IMR-90 (cell line): ENCODE measurements around the gene LRRC7. TPM values are rescaled to one million over a fixed set of nuclear protein-coding genes. Genes with fewer than 3 reads are reported as not detected.

Experiments
- ATAC-seq: fragments of 200-7000 bp; cut with Tn5 transposase; 2 replicates; pipeline ENCODE4 v1.9.1; 2020; ENCODE audit warnings: low read depth, mild to moderate bottlenecking, moderate library complexity
- BruUV-seq: library from RNA; stranded (reverse); fragments of 400-500 nt; replicated peaks from 2 replicates; lab custom pipeline; 2021; lab: Mats Ljungman, UMichigan
- CTCF ChIA-PET: fragments of 300-600 bp; formaldehyde crosslinking; extraction: SDS; loops from one replicate; lab custom pipeline; 2021; ENCODE audit warnings: antibody characterized with exemption; lab: Yijun Ruan, JAX
- POLR2A ChIA-PET: fragments of 300-600 bp; sonication (Branson Sonifier 250); formaldehyde crosslinking; loops from one replicate; lab custom pipeline; 2022; ENCODE audit warnings: antibody characterized with exemption; ENCODE audit not compliant: unreplicated experiment; lab: Charles Lee
- DNase-seq: peaks from one replicate; pipeline ENCODE4 v3.0.0; 2013
- H2AFZ ChIP-seq: replicated peaks from 2 replicates; pipeline ENCODE3; 2013; ENCODE audit warnings: low read length, mild to moderate bottlenecking; ENCODE audit not compliant: poor library complexity
- H2AK5ac ChIP-seq: 2 replicates; pipeline ENCODE4 v1.6.1; 2013; ENCODE audit warnings: low read depth, low read length, inconsistent platforms
- H2AK9ac ChIP-seq: replicated peaks from 2 replicates; pipeline ENCODE3; 2013; ENCODE audit warnings: mild to moderate bottlenecking, low read depth, low read length, moderate library complexity; ENCODE audit not compliant: poor library complexity
- H2BK120ac ChIP-seq: 2 replicates; pipeline ENCODE4 v1.6.1; 2013; ENCODE audit warnings: low read depth, low read length, inconsistent platforms
- H2BK15ac ChIP-seq: 3 replicates; pipeline ENCODE4 v1.6.1; 2013; ENCODE audit warnings: low read depth, low read length, inconsistent platforms
- H2BK20ac ChIP-seq: 2 replicates; pipeline ENCODE4 v1.6.1; 2013; ENCODE audit warnings: low read depth, mild to moderate bottlenecking, inconsistent platforms, low read length, moderate library complexity
- H2BK5ac ChIP-seq: 2 replicates; pipeline ENCODE4 v1.6.1; 2013; ENCODE audit warnings: mild to moderate bottlenecking, low read depth, low read length, inconsistent platforms; ENCODE audit not compliant: poor library complexity, severe bottlenecking
- H3K14ac ChIP-seq: replicated peaks from 2 replicates; pipeline ENCODE4 v1.6.1; 2013; ENCODE audit warnings: low read depth, low read length, inconsistent platforms
- H3K18ac ChIP-seq: 2 replicates; pipeline ENCODE4 v1.6.1; 2013; ENCODE audit warnings: low read depth, low read length, control low read depth
- H3K23ac ChIP-seq: 2 replicates; pipeline ENCODE4 v1.6.1; 2013; ENCODE audit warnings: low read depth, low read length, inconsistent platforms
- H3K27ac ChIP-seq: 2 replicates; pipeline ENCODE4 v1.5.1; 2013; ENCODE audit warnings: mild to moderate bottlenecking, control low read depth, low read length; ENCODE audit not compliant: insufficient read depth
- H3K27me3 ChIP-seq: 2 replicates; pipeline ENCODE4 v1.6.1; 2013; ENCODE audit warnings: low read length; ENCODE audit not compliant: control insufficient read depth, insufficient read depth
- H3K36me3 ChIP-seq: 2 replicates; pipeline ENCODE4 v1.6.1; 2013; ENCODE audit warnings: low read length, mixed read lengths; ENCODE audit not compliant: control insufficient read depth, insufficient read depth
- H3K4ac ChIP-seq: 2 replicates; pipeline ENCODE4 v1.6.1; 2013; ENCODE audit warnings: low read depth, low read length, inconsistent platforms
- H3K4me1 ChIP-seq: 2 replicates; pipeline ENCODE4 v1.6.1; 2013; ENCODE audit warnings: low read length, mixed read lengths; ENCODE audit not compliant: control insufficient read depth, insufficient read depth
- H3K4me2 ChIP-seq: 2 replicates; pipeline ENCODE4 v1.6.1; 2013; ENCODE audit warnings: low read depth, mild to moderate bottlenecking, control low read depth, low read length, moderate library complexity
- H3K4me3 ChIP-seq: 2 replicates; pipeline ENCODE4 v1.5.1; 2013; ENCODE audit warnings: low read depth, mild to moderate bottlenecking, control low read depth, low read length, moderate library complexity; ENCODE audit not compliant: insufficient read depth
- H3K56ac ChIP-seq: 2 replicates; pipeline ENCODE4 v1.6.1; 2013; ENCODE audit warnings: low read length, inconsistent platforms; ENCODE audit not compliant: insufficient read depth; ENCODE audit errors: extremely low read depth
- H3K79me1 ChIP-seq, 2 experiments: 2 replicates each; pipeline ENCODE4 v1.6.1; 2013; ENCODE audit warnings: low read length in 2 of 2, inconsistent platforms in 1 of 2, low read depth in 1 of 2
- H3K9ac ChIP-seq: 2 replicates; pipeline ENCODE4 v1.6.1; 2013; ENCODE audit warnings: low read depth, low read length, control low read depth
- H3K9me1 ChIP-seq: 2 replicates; pipeline ENCODE4 v1.6.1; 2013; ENCODE audit warnings: low read length, inconsistent platforms; ENCODE audit not compliant: insufficient read depth
- H3K9me3 ChIP-seq: 2 replicates; pipeline ENCODE4 v1.6.1; 2013; ENCODE audit warnings: low read length; ENCODE audit not compliant: control insufficient read depth, insufficient read depth
- H4K20me1 ChIP-seq: 2 replicates; pipeline ENCODE4 v1.6.1; 2013; ENCODE audit warnings: low read length, inconsistent platforms; ENCODE audit not compliant: insufficient read depth
- H4K5ac ChIP-seq: 2 replicates; pipeline ENCODE4 v1.6.1; 2013; ENCODE audit warnings: mild to moderate bottlenecking, low read depth, low read length, control low read depth
- H4K8ac ChIP-seq, 2 experiments: 2 replicates each; pipeline ENCODE4 v1.6.1; 2013; ENCODE audit warnings: low read depth in 2 of 2, low read length in 2 of 2, control low read depth in 1 of 2, inconsistent platforms in 1 of 2
- H4K91ac ChIP-seq: 2 replicates; pipeline ENCODE4 v1.6.1; 2013; ENCODE audit warnings: low read depth, low read length, inconsistent platforms; ENCODE audit not compliant: insufficient read depth
- BHLHE40 ChIP-seq: fragments of 150-350 bp; IDR thresholded peaks from 2 replicates; pipeline ENCODE4 v1.6.1; 2016; ENCODE audit warnings: mild to moderate bottlenecking, low read depth, low read length
- CEBPB ChIP-seq: IDR thresholded peaks from 2 replicates; pipeline ENCODE4 v1.6.1; 2012; ENCODE audit warnings: low read depth, low read length, improper control_type of control experiment
- CHD1 ChIP-seq: IDR thresholded peaks from 2 replicates; pipeline ENCODE4 v1.6.1; 2012; ENCODE audit warnings: low read depth, low read length, improper control_type of control experiment
- ELK1 ChIP-seq: fragments of 150-350 bp; IDR thresholded peaks from 2 replicates; pipeline ENCODE4 v1.6.1; 2016; ENCODE audit warnings: low read depth, mild to moderate bottlenecking, low read length, moderate library complexity, borderline replicate concordance
- MAFK ChIP-seq: IDR thresholded peaks from 2 replicates; pipeline ENCODE4 v1.6.1; 2012; ENCODE audit warnings: low read depth, low read length, improper control_type of control experiment
- MXI1 ChIP-seq: IDR thresholded peaks from 2 replicates; pipeline ENCODE4 v1.6.1; 2012; ENCODE audit warnings: low read depth, mild to moderate bottlenecking, low read length, moderate library complexity, borderline replicate concordance
- POLR2A ChIP-seq: IDR thresholded peaks from 2 replicates; pipeline ENCODE4 v1.6.1; 2012; ENCODE audit warnings: mild to moderate bottlenecking, low read depth, low read length
- RAD21 ChIP-seq: IDR thresholded peaks from 2 replicates; pipeline ENCODE4 v1.6.1; 2012; ENCODE audit warnings: low read length, improper control_type of control experiment
- RCOR1 ChIP-seq: IDR thresholded peaks from 2 replicates; pipeline ENCODE4 v1.6.1; 2012; ENCODE audit warnings: mild to moderate bottlenecking, low read length, improper control_type of control experiment; ENCODE audit not compliant: insufficient replicate concordance
- RFX5 ChIP-seq: IDR thresholded peaks from 2 replicates; pipeline ENCODE4 v1.8.0; 2012; ENCODE audit warnings: low read depth, mild to moderate bottlenecking, low read length, moderate library complexity
- SMC3 ChIP-seq: fragments of 150-350 bp; IDR thresholded peaks from 2 replicates; pipeline ENCODE4 v1.6.1; 2016; ENCODE audit warnings: low read depth, mild to moderate bottlenecking, antibody characterized with exemption, low read length, moderate library complexity
- WGBS, 2 experiments: methylation state at CpG; one replicate each; pipeline versions ENCODE4 v1.1.5 to v1.1.7; 2013; ENCODE audit warnings: missing lambda C conversion rate in 2 of 2; ENCODE audit not compliant: insufficient read length in 1 of 2; ENCODE audit errors: extremely low coverage in 2 of 2; 5-methylcytosine and 5-hydroxymethylcytosine counted together
- dilution Hi-C: fragments of 300-500 bp; cut with HindIII; formaldehyde crosslinking; loops from one replicate; pipeline ENCODE4 v1.14.3; 2018; ENCODE audit warnings: low sequenced_read_pairs; ENCODE audit not compliant: unreplicated experiment
- in situ Hi-C: fragments of 300-500 bp; cut with MboI; formaldehyde crosslinking; loops from 3 replicates; pipeline ENCODE4 v1.14.3; 2019; ENCODE audit warnings: low sequenced_read_pairs, inconsistent platforms, mixed read lengths
- intact Hi-C: fragments of 100-400 bp; cut with micrococcal nuclease; formaldehyde crosslinking; loops from 2 replicates; pipeline ENCODE4 v1.10.0; 2022
- polyA plus RNA-seq, 3 experiments: library from polyadenylated mRNA; depleted of rRNA; stranded (reverse); fragments of >200 nt; gene quantifications; 2 replicates each; pipeline ENCODE4 v1.2.3, GENCODE V29; 2012; ENCODE audit warnings: low replicate concordance in 1 of 3
- total RNA-seq: library from RNA; depleted of rRNA; stranded (reverse); fragments of >200 nt; gene quantifications from 2 replicates; pipeline ENCODE4 v1.2.3, GENCODE V29; 2012

The LRRC7 gene
- total and polyA plus RNA-seq, 2 of the 4 experiments (the other 2 are of a cell fraction): under 0.01 to 0.02 TPM

GRCh38 chr1:69765951-69766350 is 198.2 kb downstream of the LRRC7 start:
- Histone ChIP-seq H3K9ac (no peak overlapping the region), H3K4me1 (no peaks in the 10 kb centered on the region), H2AK5ac (no peak overlapping the region), H3K27ac (no peak overlapping the region), H3K14ac (no peak overlapping the region), H2BK120ac (no peak overlapping the region), H3K4ac (no peak overlapping the region), H3K4me2 (no peak overlapping the region), H2BK15ac (no peak overlapping the region), H3K79me1 (no peaks in the 10 kb centered on the region), H3K23ac (no peak overlapping the region), H2BK20ac (no peak overlapping the region), H4K5ac (no peak overlapping the region), H4K8ac (no peak overlapping the region), H3K36me3 (no peaks in the 10 kb centered on the region), H3K18ac (no peak overlapping the region), H2AFZ (no peak overlapping the region), H3K27me3 (no peaks in the 10 kb centered on the region), H4K91ac (no peak overlapping the region), H3K4me3 (no peak overlapping the region), H2BK5ac (no peak overlapping the region), H3K56ac (no peak overlapping the region), H4K20me1 (no peaks in the 10 kb centered on the region), H3K9me3 (no peaks in the 10 kb centered on the region), H2AK9ac (no peak overlapping the region), H3K9me1 (no peaks in the 10 kb centered on the region)
- BruUV-seq: no TSS peak
- in situ Hi-C loops: no loop called here
- ChIA-PET CTCF (interaction anchor here (1.0 kb wide), 1 partner anchor 34 kb away, joined by 3 read pairs; no protein-coding TSS in a partner anchor), POLR2A (no interaction called here)
- no peak for TF ChIP-seq POLR2A
- TF ChIP-seq ELK1: no peak
- TF ChIP-seq RFX5: no peak
- no peak for TF ChIP-seq CHD1
- no peak for TF ChIP-seq RAD21
- TF ChIP-seq RCOR1: no peak
- no peak for TF ChIP-seq BHLHE40
- TF ChIP-seq MAFK: no peak
- TF ChIP-seq CEBPB: no peak
- TF ChIP-seq MXI1: no peak
- no peak for TF ChIP-seq SMC3
- intact Hi-C loops: no loop called here
- dilution Hi-C loops: no loop called here
- DNase-seq: no peak
- no CpG with 5 or more reads among the region's 2 CpGs for WGBS, 2 experiments
- ATAC-seq: no peak
